Measurements from ENCODE around the gene ARHGEF12.

ARHGEF12 gene

DNA sequence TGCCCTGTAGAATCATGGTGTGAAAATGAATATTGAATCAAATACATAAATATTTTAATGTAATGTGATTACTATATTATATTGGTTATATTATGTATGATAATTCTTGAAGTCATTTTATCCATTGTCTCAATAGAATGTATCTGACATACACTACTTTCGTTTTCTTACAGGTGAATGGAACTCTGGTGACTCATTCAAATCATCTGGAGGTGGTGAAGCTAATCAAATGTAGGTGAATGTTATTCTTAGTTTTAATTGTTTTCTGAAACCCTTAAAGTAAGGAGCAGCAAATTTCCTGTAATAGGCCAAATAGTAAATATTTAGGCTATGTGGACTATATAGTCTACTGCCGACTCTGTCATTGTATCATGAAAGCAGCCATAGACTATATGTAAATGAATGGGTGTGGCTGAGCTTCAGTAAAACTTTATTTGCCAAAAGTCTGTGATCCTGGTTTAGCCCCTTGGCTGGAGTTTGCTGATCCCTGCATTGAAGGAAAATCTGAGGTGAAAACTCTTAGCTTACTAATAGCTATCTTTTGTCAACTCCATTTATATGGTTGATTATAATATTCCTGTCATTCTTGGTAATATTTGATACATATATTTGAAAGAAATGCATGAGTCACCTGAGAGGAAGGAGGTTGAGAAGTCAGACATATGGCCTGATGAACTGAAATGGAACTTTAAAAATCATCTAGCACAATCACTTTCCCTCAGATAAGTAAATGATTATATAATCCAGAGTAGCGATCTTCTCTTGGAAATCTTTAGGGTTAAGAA lies 88.2 kb downstream of the ARHGEF12 start:
- no peaks in the 10 kb centered on the region for H3K27me3 ChIP-seq (ENCODE audit: control insufficient read depth, insufficient read depth, low read length)
- no peaks in the 10 kb centered on the region for H3K4me1 ChIP-seq (ENCODE audit: control insufficient read depth, insufficient read depth, low read length)
- no peaks in the 10 kb centered on the region for H3K9me3 ChIP-seq (ENCODE audit: control insufficient read depth, insufficient read depth, low read depth, low read length)
- H3K36me3 ChIP-seq (ENCODE audit: control insufficient read depth, insufficient read depth, low read length), result peaks cover 14% of the 10 kb centered on the region; the same call in 1 of the 2 replicates
- no peak overlapping the region for H3K4me3 ChIP-seq (ENCODE audit: low read depth, low read length)
- H3K9ac ChIP-seq (ENCODE audit: low read length), result no peak overlapping the region
- no peak overlapping the region for H3K27ac ChIP-seq (ENCODE audit: low read depth, low read length)

DNA sequence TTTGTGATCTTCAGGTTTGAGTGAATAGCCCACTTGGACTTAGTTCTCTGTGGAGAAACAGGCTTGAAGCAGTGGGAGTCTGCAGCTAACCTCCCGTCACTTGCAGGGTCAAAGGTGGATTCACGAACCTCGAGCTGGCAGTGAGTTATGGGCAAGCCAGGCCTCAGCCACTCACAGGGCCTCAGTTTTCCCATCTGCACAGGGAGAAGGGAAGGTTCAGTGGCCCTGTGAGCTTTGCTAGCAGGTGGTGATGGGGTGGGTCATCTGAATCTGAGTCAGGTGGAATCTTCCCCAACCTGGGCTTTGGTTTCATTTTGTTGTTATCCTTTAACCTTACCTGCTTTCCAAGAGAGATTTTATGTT lies 88.7 kb downstream of the ARHGEF12 start:
- no peaks in the 10 kb centered on the region for H3K27me3 ChIP-seq (ENCODE audit: control insufficient read depth, insufficient read depth, low read length)
- no peaks in the 10 kb centered on the region for H3K4me1 ChIP-seq (ENCODE audit: control insufficient read depth, insufficient read depth, low read length)
- peaks cover 18% of the 10 kb centered on the region; the same call in 1 of the 2 replicates for H3K36me3 ChIP-seq (ENCODE audit: control insufficient read depth, insufficient read depth, low read length)
- H3K27ac ChIP-seq (ENCODE audit: low read depth, low read length), result no peak overlapping the region
- no peaks in the 10 kb centered on the region for H3K9me3 ChIP-seq (ENCODE audit: control insufficient read depth, insufficient read depth, low read depth, low read length)
- H3K9ac ChIP-seq (ENCODE audit: low read length), result no peak overlapping the region
- H3K4me3 ChIP-seq (ENCODE audit: low read depth, low read length), result no peak overlapping the region

DNA sequence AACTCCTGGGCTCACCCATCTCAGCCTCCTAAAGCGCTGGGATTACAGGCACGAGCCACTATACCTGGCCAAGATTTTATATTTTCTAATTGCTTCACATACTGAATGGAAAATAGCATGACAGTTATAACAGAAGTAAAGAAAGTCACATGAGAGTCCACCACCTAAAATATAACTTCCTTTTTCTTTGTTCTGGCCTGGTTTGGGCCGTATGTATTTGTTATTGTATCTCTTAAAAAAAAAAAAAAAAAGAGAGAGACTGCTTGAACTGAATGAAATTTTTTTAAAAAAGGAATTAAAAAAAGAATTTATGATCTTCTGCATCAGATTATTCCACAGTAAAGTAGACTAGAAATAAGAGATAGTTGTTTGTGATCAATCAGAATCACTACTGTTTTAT lies 89.3 kb downstream of the ARHGEF12 start:
- H3K9ac ChIP-seq (ENCODE audit: low read length), result no peak overlapping the region

DNA sequence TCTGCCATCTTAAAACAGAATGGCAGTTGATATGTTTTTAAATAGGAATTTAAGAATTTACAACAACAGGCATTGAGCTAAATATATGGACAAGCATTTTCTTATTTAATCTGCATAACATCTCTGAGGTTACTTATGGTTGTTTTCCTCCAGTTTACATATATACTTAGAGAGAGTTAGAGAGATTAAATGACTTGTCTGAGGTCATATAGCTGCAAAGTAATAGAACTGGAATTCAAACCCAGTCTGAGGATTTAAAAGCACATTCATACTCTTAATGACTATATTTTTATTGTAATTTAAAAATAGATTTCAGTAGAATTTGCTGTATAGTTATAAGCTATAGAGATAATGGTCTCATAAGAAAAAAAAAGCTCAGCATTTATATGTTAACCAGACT lies 93.9 kb downstream of the ARHGEF12 start:
- no peak overlapping the region for H3K4me3 ChIP-seq (ENCODE audit: low read depth, low read length)
- peaks cover 14% of the 10 kb centered on the region for H3K36me3 ChIP-seq (ENCODE audit: control insufficient read depth, insufficient read depth, low read length)
- no peaks in the 10 kb centered on the region for H3K9me3 ChIP-seq (ENCODE audit: control insufficient read depth, insufficient read depth, low read depth, low read length)
- H3K27me3 ChIP-seq (ENCODE audit: control insufficient read depth, insufficient read depth, low read length), result no peaks in the 10 kb centered on the region
- no peak overlapping the region for H3K9ac ChIP-seq (ENCODE audit: low read length)
- no peaks in the 10 kb centered on the region for H3K4me1 ChIP-seq (ENCODE audit: control insufficient read depth, insufficient read depth, low read length)
- H3K27ac ChIP-seq (ENCODE audit: low read depth, low read length), result no peak overlapping the region

More for the DNA sequence above, 89.3 kb downstream of the ARHGEF12 start:
- H3K36me3 ChIP-seq (ENCODE audit: control insufficient read depth, insufficient read depth, low read length), result peaks cover 18% of the 10 kb centered on the region; the same call in 1 of the 2 replicates
- H3K27ac ChIP-seq (ENCODE audit: low read depth, low read length), result no peak overlapping the region
- no peaks in the 10 kb centered on the region for H3K9me3 ChIP-seq (ENCODE audit: control insufficient read depth, insufficient read depth, low read depth, low read length)
- no peaks in the 10 kb centered on the region for H3K4me1 ChIP-seq (ENCODE audit: control insufficient read depth, insufficient read depth, low read length)
- no peaks in the 10 kb centered on the region for H3K27me3 ChIP-seq (ENCODE audit: control insufficient read depth, insufficient read depth, low read length)
- no peak overlapping the region for H3K4me3 ChIP-seq (ENCODE audit: low read depth, low read length)

DNA sequence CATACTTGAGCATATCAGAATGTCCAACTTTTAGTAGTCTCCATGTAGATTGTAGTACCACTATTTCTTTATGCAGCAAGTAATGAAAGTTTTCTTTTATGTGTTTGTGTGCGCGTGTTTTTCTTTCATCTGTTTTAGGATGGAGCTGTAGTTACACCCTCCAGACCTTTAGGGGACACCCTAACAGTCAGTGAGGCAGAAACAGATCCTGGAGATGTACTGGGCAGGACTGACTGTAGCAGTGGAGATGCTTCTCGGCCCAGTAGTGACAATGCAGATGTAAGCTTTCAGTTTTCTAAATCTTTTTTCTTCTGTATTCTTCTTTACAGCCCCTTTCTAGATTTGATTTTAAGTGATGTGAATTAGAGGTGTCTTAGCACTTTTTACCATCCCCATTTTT lies 95.4 kb downstream of the ARHGEF12 start:
- H3K9me3 ChIP-seq (ENCODE audit: control insufficient read depth, insufficient read depth, low read depth, low read length), result no peaks in the 10 kb centered on the region
- no peak overlapping the region for H3K4me3 ChIP-seq (ENCODE audit: low read depth, low read length)
- H3K4me1 ChIP-seq (ENCODE audit: control insufficient read depth, insufficient read depth, low read length), result no peaks in the 10 kb centered on the region
- no peak overlapping the region for H3K27ac ChIP-seq (ENCODE audit: low read depth, low read length)
- no peaks in the 10 kb centered on the region for H3K27me3 ChIP-seq (ENCODE audit: control insufficient read depth, insufficient read depth, low read length)
- H3K9ac ChIP-seq (ENCODE audit: low read length), result no peak overlapping the region
- H3K36me3 ChIP-seq (ENCODE audit: control insufficient read depth, insufficient read depth, low read length), result peaks cover 14% of the 10 kb centered on the region

DNA sequence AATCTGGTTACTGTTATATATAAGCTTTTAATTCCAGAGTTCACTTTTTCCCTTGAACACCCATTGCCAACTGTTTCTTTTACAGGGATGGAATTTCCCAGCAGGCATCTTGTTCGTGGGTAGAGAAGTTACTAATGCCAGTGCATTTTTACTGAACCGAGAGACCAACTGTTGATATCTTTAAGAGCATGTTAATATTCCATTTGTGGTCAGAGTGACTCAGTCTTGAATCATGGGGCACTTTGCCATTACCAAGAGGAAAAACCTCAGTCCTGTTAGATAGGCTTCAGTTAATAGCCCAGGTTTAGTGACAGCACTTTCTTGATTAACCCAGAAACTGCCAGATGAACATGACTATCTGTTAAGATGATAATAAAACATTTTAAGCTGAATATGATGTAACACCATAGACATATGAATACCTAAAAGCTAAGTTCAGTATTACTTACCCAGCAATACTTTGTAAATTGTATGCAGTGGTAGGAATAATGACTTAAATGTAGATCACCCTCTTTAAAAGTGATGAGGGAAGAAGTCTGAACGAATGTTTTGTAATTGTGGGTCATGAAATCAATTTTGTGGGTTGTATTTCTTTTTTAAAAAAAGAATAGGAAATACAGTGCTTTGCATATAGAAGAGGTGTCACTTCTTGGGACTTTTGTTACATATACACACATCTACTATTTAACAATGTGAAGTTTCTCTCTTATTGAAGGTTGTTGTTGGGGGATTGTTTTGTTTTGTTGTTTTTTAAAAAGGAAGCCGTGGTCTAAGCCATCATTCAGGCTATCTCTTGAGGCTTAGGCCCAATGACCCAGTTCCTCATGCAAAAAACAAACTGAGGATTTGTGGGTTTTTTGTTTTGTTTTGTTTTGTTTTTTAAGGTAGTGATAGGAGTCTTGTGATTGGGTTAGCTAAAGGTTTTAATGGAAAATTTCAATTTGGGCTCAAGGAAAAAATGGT lies 96.1 kb downstream of the ARHGEF12 start:
- Histone ChIP-seq H3K27me3 (ENCODE audit: control insufficient read depth, insufficient read depth, low read length) (no peaks in the 10 kb centered on the region), H3K4me3 (ENCODE audit: low read depth, low read length) (no peak overlapping the region), H3K27ac (ENCODE audit: low read depth, low read length) (no peak overlapping the region), H3K9me3 (ENCODE audit: control insufficient read depth, insufficient read depth, low read depth, low read length) (no peaks in the 10 kb centered on the region), H3K4me1 (ENCODE audit: control insufficient read depth, insufficient read depth, low read length) (no peaks in the 10 kb centered on the region), H3K36me3 (ENCODE audit: control insufficient read depth, insufficient read depth, low read length) (peaks cover 14% of the 10 kb centered on the region), H3K9ac (ENCODE audit: low read length) (no peak overlapping the region)

DNA sequence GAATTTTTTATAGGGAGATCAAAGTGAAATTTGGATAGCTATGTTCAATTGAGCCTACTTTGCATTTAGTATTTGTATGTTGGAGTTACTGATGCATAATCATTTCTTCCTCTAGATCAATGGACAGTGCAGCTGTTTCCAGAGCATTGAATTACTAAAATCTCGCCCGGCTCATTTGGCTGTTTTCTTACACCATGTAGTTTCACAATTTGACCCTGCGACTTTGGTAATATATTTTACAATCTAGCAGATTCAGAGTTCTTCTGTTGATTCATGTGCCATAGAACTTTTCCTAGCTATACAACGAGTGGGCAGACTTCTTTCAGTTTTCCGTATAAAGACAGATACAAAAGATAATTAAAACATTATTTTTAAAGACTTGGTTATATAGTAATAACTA lies 105.4 kb downstream of the ARHGEF12 start:
- Histone ChIP-seq H3K9ac (ENCODE audit: low read length) (no peak overlapping the region), H3K4me1 (ENCODE audit: control insufficient read depth, insufficient read depth, low read length) (no peaks in the 10 kb centered on the region), H3K27me3 (ENCODE audit: control insufficient read depth, insufficient read depth, low read length) (no peaks in the 10 kb centered on the region), H3K36me3 (ENCODE audit: control insufficient read depth, insufficient read depth, low read length) (peaks cover 41% of the 10 kb centered on the region), H3K27ac (ENCODE audit: low read depth, low read length) (no peak overlapping the region), H3K9me3 (ENCODE audit: control insufficient read depth, insufficient read depth, low read depth, low read length) (no peaks in the 10 kb centered on the region), H3K4me3 (ENCODE audit: low read depth, low read length) (no peak overlapping the region)

DNA sequence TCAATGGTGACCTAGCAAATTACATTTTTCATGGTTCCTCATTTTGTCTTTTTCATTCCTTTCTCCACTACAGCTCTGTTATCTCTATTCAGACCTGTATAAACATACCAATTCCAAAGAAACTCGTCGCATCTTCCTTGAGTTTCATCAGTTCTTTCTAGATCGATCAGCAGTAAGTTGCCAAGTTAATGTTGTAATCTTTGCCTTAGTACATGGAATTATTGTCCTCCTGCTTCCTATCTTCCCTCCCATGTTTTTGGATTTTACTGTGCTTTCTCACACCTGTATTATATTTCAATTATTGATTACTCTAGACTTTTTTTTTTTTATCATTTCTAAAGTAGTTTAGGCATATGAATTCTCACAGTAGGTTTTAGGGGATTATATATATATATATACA lies 105.8 kb downstream of the ARHGEF12 start:
- H3K36me3 ChIP-seq (ENCODE audit: control insufficient read depth, insufficient read depth, low read length), result peaks cover 45% of the 10 kb centered on the region
- no peak overlapping the region for H3K4me3 ChIP-seq (ENCODE audit: low read depth, low read length)
- H3K9ac ChIP-seq (ENCODE audit: low read length), result no peak overlapping the region
- no peaks in the 10 kb centered on the region for H3K4me1 ChIP-seq (ENCODE audit: control insufficient read depth, insufficient read depth, low read length)
- H3K9me3 ChIP-seq (ENCODE audit: control insufficient read depth, insufficient read depth, low read depth, low read length), result no peaks in the 10 kb centered on the region
- H3K27me3 ChIP-seq (ENCODE audit: control insufficient read depth, insufficient read depth, low read length), result no peaks in the 10 kb centered on the region
- no peak overlapping the region for H3K27ac ChIP-seq (ENCODE audit: low read depth, low read length)

DNA sequence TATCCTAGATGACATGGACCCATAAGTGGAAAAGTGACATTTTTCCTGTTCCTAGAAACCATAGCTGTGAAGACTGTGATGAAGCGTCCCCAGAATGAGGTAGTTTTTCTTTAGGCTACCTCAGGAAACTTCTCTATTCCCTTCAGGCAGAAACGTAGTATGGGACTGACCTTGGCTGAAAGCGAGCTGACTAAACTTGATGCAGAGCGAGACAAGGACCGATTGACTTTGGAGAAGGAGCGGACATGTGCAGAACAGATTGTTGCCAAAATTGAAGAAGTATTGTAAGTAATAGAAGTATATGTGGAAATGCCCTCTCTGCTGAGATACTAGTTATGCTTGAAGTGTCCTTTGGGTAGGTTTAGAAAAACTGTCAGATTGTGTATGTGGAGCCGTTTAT lies 110.6 kb downstream of the ARHGEF12 start:
- no peak overlapping the region for H3K9ac ChIP-seq (ENCODE audit: low read length)
- no peaks in the 10 kb centered on the region for H3K4me1 ChIP-seq (ENCODE audit: control insufficient read depth, insufficient read depth, low read length)
- no peak overlapping the region for H3K4me3 ChIP-seq (ENCODE audit: low read depth, low read length)
- peaks cover 78% of the 10 kb centered on the region for H3K36me3 ChIP-seq (ENCODE audit: control insufficient read depth, insufficient read depth, low read length)
- H3K27me3 ChIP-seq (ENCODE audit: control insufficient read depth, insufficient read depth, low read length), result no peaks in the 10 kb centered on the region
- H3K9me3 ChIP-seq (ENCODE audit: control insufficient read depth, insufficient read depth, low read depth, low read length), result no peaks in the 10 kb centered on the region
- no peak overlapping the region for H3K27ac ChIP-seq (ENCODE audit: low read depth, low read length)

DNA sequence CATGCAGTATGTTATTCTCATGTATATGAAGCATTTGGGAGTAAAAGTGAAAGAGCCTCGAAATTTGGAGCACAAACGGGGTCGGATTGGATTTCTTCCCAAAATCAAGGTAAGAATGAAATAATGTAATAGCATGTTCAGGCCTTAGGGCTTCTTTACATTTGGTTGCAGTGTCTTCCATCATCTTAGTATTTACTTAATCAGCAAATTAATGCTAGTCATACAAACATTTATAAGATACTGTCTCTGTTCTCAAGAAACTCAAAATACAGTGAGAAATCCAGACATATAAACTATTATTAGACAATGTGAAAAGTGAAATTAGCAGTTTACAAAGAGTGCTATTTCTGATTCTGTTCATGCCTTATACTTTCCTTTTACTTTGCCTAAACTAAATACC lies 112.0 kb downstream of the ARHGEF12 start:
- Histone ChIP-seq H3K36me3 (ENCODE audit: control insufficient read depth, insufficient read depth, low read length) (peaks cover 78% of the 10 kb centered on the region), H3K27me3 (ENCODE audit: control insufficient read depth, insufficient read depth, low read length) (no peaks in the 10 kb centered on the region), H3K9me3 (ENCODE audit: control insufficient read depth, insufficient read depth, low read depth, low read length) (no peaks in the 10 kb centered on the region), H3K4me3 (ENCODE audit: low read depth, low read length) (no peak overlapping the region), H3K4me1 (ENCODE audit: control insufficient read depth, insufficient read depth, low read length) (no peaks in the 10 kb centered on the region), H3K9ac (ENCODE audit: low read length) (no peak overlapping the region), H3K27ac (ENCODE audit: low read depth, low read length) (no peak overlapping the region)

DNA sequence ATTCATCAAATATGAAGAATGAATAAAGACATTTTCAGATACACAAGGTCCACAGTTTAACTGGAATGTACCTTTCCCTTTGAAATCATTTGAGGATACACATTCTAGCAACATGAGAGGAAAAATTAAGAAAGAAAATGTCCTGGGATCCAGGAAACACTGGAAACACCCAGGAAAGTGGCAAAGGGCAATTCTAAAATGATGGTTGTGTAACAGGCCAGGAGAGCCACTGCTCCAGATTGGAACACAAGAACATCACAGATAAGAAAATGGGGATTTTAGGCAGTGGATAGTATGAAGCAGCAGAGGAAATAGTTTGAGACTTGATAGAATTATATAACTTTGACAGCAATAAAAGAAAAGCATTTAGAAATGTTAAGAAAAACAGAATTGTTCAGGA lies 119.3 kb downstream of the ARHGEF12 start:
- Histone ChIP-seq H3K4me3 (ENCODE audit: low read depth, low read length) (no peak overlapping the region), H3K27me3 (ENCODE audit: control insufficient read depth, insufficient read depth, low read length) (no peaks in the 10 kb centered on the region), H3K4me1 (ENCODE audit: control insufficient read depth, insufficient read depth, low read length) (no peaks in the 10 kb centered on the region), H3K9ac (ENCODE audit: low read length) (no peak overlapping the region), H3K36me3 (ENCODE audit: control insufficient read depth, insufficient read depth, low read length) (peaks cover 84% of the 10 kb centered on the region), H3K27ac (ENCODE audit: low read depth, low read length) (no peak overlapping the region), H3K9me3 (ENCODE audit: control insufficient read depth, insufficient read depth, low read depth, low read length) (no peaks in the 10 kb centered on the region)
